Measurements from ENCODE around the gene ALDH1A2. TPM values are rescaled to one million over a fixed set of nuclear protein-coding genes. Genes with fewer than 3 reads are reported as not detected.
"Not testable (repeated sequence)": the region's sequence is repeated elsewhere in the genome, so short reads cannot be mapped to it uniquely, and the experiment has no call there.

The ALDH1A2 gene
- total and polyA plus RNA-seq, 9 donors, result 10.3 to 120 (median 45.0) TPM

DNA sequence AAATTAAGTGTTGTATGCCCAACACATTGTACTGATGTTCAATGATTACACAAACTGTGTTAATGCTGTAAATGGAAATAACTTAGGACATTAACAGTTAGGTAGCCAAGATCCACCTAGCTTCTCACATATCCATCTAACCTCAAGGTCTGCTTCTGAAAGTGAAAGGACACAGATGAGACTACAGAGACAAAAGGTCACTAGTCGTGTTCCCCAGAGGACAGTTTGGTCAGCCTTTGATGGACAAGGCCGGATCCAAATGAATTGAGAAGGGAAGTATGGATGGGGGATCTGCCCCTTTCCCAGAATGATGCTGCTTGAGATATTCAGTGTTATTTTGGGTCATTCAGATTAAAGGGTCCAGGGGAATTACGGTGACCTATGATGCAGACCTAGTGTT is 17.2 kb downstream of the ALDH1A2 start:
- TF ChIP-seq POLR2A (IDR thresholded peaks at IDR 0.05), result no peak
- no peak for TF ChIP-seq EP300 (IDR thresholded peaks at IDR 0.05)
- TF ChIP-seq, protein P1, sequence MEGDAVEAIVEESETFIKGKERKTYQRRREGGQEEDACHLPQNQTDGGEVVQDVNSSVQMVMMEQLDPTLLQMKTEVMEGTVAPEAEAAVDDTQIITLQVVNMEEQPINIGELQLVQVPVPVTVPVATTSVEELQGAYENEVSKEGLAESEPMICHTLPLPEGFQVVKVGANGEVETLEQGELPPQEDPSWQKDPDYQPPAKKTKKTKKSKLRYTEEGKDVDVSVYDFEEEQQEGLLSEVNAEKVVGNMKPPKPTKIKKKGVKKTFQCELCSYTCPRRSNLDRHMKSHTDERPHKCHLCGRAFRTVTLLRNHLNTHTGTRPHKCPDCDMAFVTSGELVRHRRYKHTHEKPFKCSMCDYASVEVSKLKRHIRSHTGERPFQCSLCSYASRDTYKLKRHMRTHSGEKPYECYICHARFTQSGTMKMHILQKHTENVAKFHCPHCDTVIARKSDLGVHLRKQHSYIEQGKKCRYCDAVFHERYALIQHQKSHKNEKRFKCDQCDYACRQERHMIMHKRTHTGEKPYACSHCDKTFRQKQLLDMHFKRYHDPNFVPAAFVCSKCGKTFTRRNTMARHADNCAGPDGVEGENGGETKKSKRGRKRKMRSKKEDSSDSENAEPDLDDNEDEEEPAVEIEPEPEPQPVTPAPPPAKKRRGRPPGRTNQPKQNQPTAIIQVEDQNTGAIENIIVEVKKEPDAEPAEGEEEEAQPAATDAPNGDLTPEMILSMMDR (IDR thresholded peaks at IDR 0.05), result no peak
- H3K4me1 ChIP-seq (ENCODE audit: insufficient read depth), result no peaks in the 10 kb centered on the region
- no peak overlapping the region for H3K27ac ChIP-seq
- no peaks in the 10 kb centered on the region for H3K9me3 ChIP-seq
- no peaks in the 10 kb centered on the region for H3K27me3 ChIP-seq
- WGBS, 3 donors, result 76 to 92% (median 92%) methylated on average over 3 of the region's 3 CpGs
- H3K4me3 ChIP-seq, result no peak overlapping the region
- DNase-seq, result no peak
- no peaks in the 10 kb centered on the region for H3K36me3 ChIP-seq
- intact Hi-C loops (cut with DNase I), result no loop called here

DNA sequence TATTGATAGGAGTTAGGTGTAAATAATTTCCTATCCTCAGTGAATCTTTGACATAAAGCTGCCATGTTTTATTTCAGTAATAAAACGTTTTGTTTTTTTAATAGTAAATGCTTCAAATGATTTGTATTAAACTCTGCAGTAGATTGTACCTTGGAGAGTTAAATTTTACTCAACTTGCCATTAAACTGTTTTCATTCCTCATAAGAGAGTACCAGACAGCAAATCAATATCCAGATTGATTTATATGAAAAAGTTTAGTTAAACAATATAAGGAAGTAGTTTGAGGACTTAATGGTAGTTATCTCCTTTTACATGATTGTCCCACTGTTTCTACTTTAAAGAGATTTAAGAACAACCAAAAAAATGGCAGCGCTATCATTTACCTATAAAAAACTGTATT is 18.4 kb downstream of the ALDH1A2 start:
- WGBS, 3 donors, result 65 to 70% (median 68%) methylated on average over 2 of the region's 2 CpGs

DNA sequence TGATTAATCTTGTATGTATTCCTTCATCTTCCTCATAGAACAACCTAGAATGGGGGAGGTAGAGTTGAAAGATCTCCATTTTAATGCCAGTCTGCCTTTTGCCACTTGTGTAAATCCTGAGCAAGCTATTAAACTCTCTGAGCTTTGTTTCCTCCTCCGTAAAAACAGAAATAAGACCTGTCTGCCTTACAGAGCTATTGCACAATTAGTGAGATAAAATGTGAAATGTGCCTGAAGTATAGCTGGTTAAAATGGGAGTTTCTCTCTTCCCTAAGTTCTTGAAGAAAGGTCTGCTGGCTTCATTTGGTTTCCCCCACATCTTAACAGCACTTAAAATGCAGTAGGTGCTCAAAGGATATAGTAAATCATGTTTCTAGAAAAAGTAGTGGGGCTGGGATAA is 19.0 kb downstream of the ALDH1A2 start:
- no peak for DNase-seq
- Histone ChIP-seq H3K9me3 (no peaks in the 10 kb centered on the region), H3K36me3 (no peaks in the 10 kb centered on the region), H3K27me3 (no peaks in the 10 kb centered on the region), H3K4me1 (ENCODE audit: insufficient read depth) (no peaks in the 10 kb centered on the region), H3K4me3 (no peak overlapping the region), H3K27ac (no peak overlapping the region)
- no peak for TF ChIP-seq EP300 (IDR thresholded peaks at IDR 0.05)
- WGBS, 3 donors, result 24 to 61% (median 29%) methylated on average over 1 of the region's 1 CpG
- intact Hi-C loops (cut with DNase I), result no loop called here

More for the DNA sequence above, 18.4 kb downstream of the ALDH1A2 start:
- no peaks in the 10 kb centered on the region for H3K4me1 ChIP-seq (ENCODE audit: insufficient read depth)
- H3K27me3 ChIP-seq, result no peaks in the 10 kb centered on the region
- H3K36me3 ChIP-seq, result no peaks in the 10 kb centered on the region
- no peaks in the 10 kb centered on the region for H3K9me3 ChIP-seq
- DNase-seq, result no peak
- H3K4me3 ChIP-seq, result no peak overlapping the region
- H3K27ac ChIP-seq, result no peak overlapping the region
- TF ChIP-seq, protein P1 (IDR thresholded peaks at IDR 0.05), result no peak
- no peak for TF ChIP-seq EP300 (IDR thresholded peaks at IDR 0.05)
- TF ChIP-seq POLR2A (IDR thresholded peaks at IDR 0.05), result no peak
- intact Hi-C loops (cut with DNase I), result no loop called here

DNA sequence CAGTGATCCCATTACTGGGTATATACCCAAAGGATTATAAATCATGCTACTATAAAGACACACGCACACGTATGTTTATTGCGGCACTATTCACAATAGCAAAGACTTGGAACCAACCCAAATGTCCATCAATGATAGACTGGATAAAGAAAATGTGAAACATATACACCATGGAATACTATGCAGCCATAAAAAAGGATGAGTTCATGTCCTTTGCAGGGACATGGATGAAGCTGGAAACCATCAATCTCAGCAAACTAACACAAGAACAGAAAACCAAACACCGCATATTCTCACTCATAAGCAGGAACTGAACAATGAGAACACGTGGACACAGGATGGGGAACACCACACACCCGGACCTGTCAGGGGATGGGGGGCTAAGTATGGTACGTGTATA is 20.1 kb downstream of the ALDH1A2 start:
- H3K27me3 ChIP-seq; H3K9me3 ChIP-seq; H3K4me1 ChIP-seq (ENCODE audit: insufficient read depth); H3K4me3 ChIP-seq; H3K27ac ChIP-seq; intact Hi-C loops (cut with DNase I); H3K36me3 ChIP-seq; DNase-seq: not testable (repeated sequence)
- WGBS, 3 donors, result 89 to 94% (median 91%) methylated on average over 7 of the region's 7 CpGs

DNA sequence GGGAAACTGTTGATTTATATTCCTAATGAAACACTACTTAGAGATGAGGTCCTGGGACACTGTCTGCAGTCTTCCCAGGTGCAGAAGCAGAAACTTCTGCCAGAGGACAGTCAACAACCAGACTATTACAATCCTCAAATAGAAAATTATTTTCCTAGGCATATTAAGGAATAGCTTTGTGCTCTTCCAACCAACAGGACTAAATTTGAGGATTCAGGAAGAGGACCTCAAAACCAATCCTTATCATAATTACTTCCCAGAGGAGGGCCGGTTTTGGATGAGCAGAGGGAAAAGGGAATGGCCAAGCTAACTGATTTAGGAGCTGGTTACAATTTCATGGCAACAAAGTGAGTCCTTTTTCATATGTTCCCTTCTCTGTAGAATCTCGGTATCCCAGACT is 21.0 kb downstream of the ALDH1A2 start:
- no peak overlapping the region for H3K27ac ChIP-seq
- TF ChIP-seq EP300 (IDR thresholded peaks at IDR 0.05) (no peak), POLR2A (IDR thresholded peaks at IDR 0.05) (no peak)
- TF ChIP-seq, protein P1 (IDR thresholded peaks at IDR 0.05), result no peak
- intact Hi-C loops (cut with DNase I), result no loop called here
- no peaks in the 10 kb centered on the region for H3K9me3 ChIP-seq
- H3K27me3 ChIP-seq, result no peaks in the 10 kb centered on the region
- H3K36me3 ChIP-seq, result no peaks in the 10 kb centered on the region
- DNase-seq, result no peak
- WGBS, 3 donors, result 64 to 79% (median 73%) methylated on average over 2 of the region's 2 CpGs
- no peak overlapping the region for H3K4me3 ChIP-seq
- no peaks in the 10 kb centered on the region for H3K4me1 ChIP-seq (ENCODE audit: insufficient read depth)
